Keratinocyte (primary cell): ENCODE results near the gene ANKRD37. TPM values are rescaled to one million over a fixed set of nuclear protein-coding genes. Genes with fewer than 3 reads are reported as not detected.
A peak's percentile ranks its signal among the peaks of the same experiment; 100 is the strongest.

Experiments
- DNase-seq: peaks from one replicate; pipeline ENCODE4 v3.0.0-alpha.2; 2011; ENCODE audit warnings: low read depth, missing footprints, low spot score
- FAIRE-seq: peaks from 2 replicates; lab custom pipeline; 2011; peaks lifted over from hg19 to GRCh38; lab: Jason Lieb, UNC
- H2AFZ ChIP-seq: 2 replicates; pipeline ENCODE4 v1.6.0; 2012; ENCODE audit warnings: low read length, control low read depth, inconsistent platforms; ENCODE audit not compliant: control insufficient read depth
- H3K27ac ChIP-seq: 2 replicates; pipeline ENCODE4 v1.5.1; 2011; ENCODE audit warnings: low read length; ENCODE audit not compliant: control insufficient read depth, insufficient read depth
- H3K27me3 ChIP-seq: 3 replicates; pipeline ENCODE4 v1.6.0; 2011; ENCODE audit warnings: low read length; ENCODE audit not compliant: control insufficient read depth, insufficient read depth; ENCODE audit errors: extremely low read depth
- H3K36me3 ChIP-seq, 2 experiments: 2 replicates in 1 of 2; 3 replicates in 1 of 2; pipeline ENCODE4 v1.5.1; 2011; ENCODE audit warnings: low read length in 2 of 2, mild to moderate bottlenecking in 1 of 2; ENCODE audit not compliant: control insufficient read depth in 2 of 2, insufficient read depth in 2 of 2; ENCODE audit errors: extremely low read depth in 1 of 2
- H3K4me1 ChIP-seq: 3 replicates; pipeline ENCODE4 v1.5.1; 2011; ENCODE audit warnings: low read length; ENCODE audit not compliant: control insufficient read depth, insufficient read depth; ENCODE audit errors: extremely low read depth
- H3K4me2 ChIP-seq: 3 replicates; pipeline ENCODE4 v1.6.0; 2011; ENCODE audit warnings: low read depth, low read length; ENCODE audit not compliant: control insufficient read depth, insufficient read depth; ENCODE audit errors: extremely low read depth
- H3K4me3 ChIP-seq, 3 experiments: fragments of 200-600 bp in 1 of 3; sonication (generic) in 1 of 3; 2 replicates in 2 of 3; 3 replicates in 1 of 3; pipeline ENCODE4 v1.5.1; 2011 to 2016; ENCODE audit warnings: low read length in 3 of 3, mild to moderate bottlenecking in 3 of 3, control low read depth in 2 of 3, inconsistent platforms in 1 of 3, low read depth in 1 of 3, mixed read lengths in 1 of 3, mixed run types in 1 of 3, moderate library complexity in 1 of 3; ENCODE audit not compliant: control insufficient read depth in 2 of 3, insufficient read depth in 2 of 3; ENCODE audit errors: extremely low read depth in 1 of 3
- H3K79me2 ChIP-seq: 2 replicates; pipeline ENCODE4 v1.6.0; 2012; ENCODE audit warnings: low read length; ENCODE audit not compliant: control insufficient read depth, insufficient read depth
- H3K9ac ChIP-seq: 3 replicates; pipeline ENCODE4 v1.6.0; 2011; ENCODE audit warnings: low read length; ENCODE audit not compliant: control insufficient read depth, insufficient read depth; ENCODE audit errors: extremely low read depth
- H3K9me1 ChIP-seq: 3 replicates; pipeline ENCODE4 v1.6.0; 2011; ENCODE audit warnings: low read length; ENCODE audit not compliant: control insufficient read depth, insufficient read depth; ENCODE audit errors: extremely low read depth
- H3K9me3 ChIP-seq: 2 replicates; pipeline ENCODE4 v1.5.1; 2012; ENCODE audit warnings: low read depth, low read length; ENCODE audit not compliant: control insufficient read depth
- H4K20me1 ChIP-seq: 3 replicates; pipeline ENCODE4 v1.6.0; 2011; ENCODE audit warnings: low read length; ENCODE audit not compliant: control insufficient read depth, insufficient read depth; ENCODE audit errors: extremely low read depth
- EZH2 ChIP-seq: IDR thresholded peaks from one replicate; pipeline ENCODE4 v1.6.1; 2012; ENCODE audit warnings: inconsistent platforms, mild to moderate bottlenecking, low read length, moderate library complexity
- dilution Hi-C: fragments of 300-500 bp; cut with MboI; formaldehyde crosslinking; loops from one replicate; pipeline ENCODE4 v1.7.0; 2020; ENCODE audit warnings: low sequenced_read_pairs; ENCODE audit not compliant: extremely low pct_ligation_motif_present
- polyA plus RNA-seq, 5 experiments: library from polyadenylated mRNA; depleted of rRNA in 3 of 5; stranded (reverse) in 3 of 5; stranded (forward) in 1 of 5; unstranded in 1 of 5; fragments of >200 nt; gene quantifications; 1 replicate in 1 of 5; 2 replicates in 3 of 5; 3 replicates in 1 of 5; pipeline versions ENCODE4 v1.2.1 to v1.2.3, GENCODE V29; 2011 to 2012; ENCODE audit warnings: missing spikeins in 2 of 5, low read depth in 1 of 5, low replicate concordance in 1 of 5
- TF ChIP-seq, protein P1 (sequence below), 3 experiments: IDR thresholded peaks in 1 of 3; conservative IDR thresholded peaks in 1 of 3; optimal IDR thresholded peaks in 1 of 3; 2 replicates in 2 of 3; 3 replicates in 1 of 3; pipeline versions ENCODE3 to v1.5.1; 2011; ENCODE audit warnings: low read length in 3 of 3, mild to moderate bottlenecking in 3 of 3, moderate library complexity in 2 of 3, control low read depth in 1 of 3, inconsistent platforms in 1 of 3; ENCODE audit not compliant: insufficient read depth in 2 of 3; ENCODE audit errors: extremely low read depth in 1 of 3

The ANKRD37 gene
- polyA plus RNA-seq, 1 donor (not counting 4 experiments of a cell fraction or from before 2014, with no cell fraction given), result 8.0 TPM

- Histone ChIP-seq H3K27me3 (no peaks in the 10 kb centered on the region), H4K20me1 (no peaks in the 10 kb centered on the region), H3K4me3 (peak within 1 kb of the TSS; percentile 61 to 87 (median 81)), H3K9me1 (no peaks in the 10 kb centered on the region), H3K79me2 (no peaks in the 10 kb centered on the region), H3K4me2 (peak within 1 kb of the TSS; percentile 97), H3K9me3 (no peaks in the 10 kb centered on the region), H3K9ac (peak within 1 kb of the TSS; percentile 91), H3K27ac (peak within 1 kb of the TSS; percentile 93), H3K36me3 (no peaks in the 10 kb centered on the region), H2AFZ (peak within 1 kb of the TSS; percentile 73), H3K4me1 (peaks cover 19% of the 10 kb centered on the region)
- TF ChIP-seq, protein P1, sequence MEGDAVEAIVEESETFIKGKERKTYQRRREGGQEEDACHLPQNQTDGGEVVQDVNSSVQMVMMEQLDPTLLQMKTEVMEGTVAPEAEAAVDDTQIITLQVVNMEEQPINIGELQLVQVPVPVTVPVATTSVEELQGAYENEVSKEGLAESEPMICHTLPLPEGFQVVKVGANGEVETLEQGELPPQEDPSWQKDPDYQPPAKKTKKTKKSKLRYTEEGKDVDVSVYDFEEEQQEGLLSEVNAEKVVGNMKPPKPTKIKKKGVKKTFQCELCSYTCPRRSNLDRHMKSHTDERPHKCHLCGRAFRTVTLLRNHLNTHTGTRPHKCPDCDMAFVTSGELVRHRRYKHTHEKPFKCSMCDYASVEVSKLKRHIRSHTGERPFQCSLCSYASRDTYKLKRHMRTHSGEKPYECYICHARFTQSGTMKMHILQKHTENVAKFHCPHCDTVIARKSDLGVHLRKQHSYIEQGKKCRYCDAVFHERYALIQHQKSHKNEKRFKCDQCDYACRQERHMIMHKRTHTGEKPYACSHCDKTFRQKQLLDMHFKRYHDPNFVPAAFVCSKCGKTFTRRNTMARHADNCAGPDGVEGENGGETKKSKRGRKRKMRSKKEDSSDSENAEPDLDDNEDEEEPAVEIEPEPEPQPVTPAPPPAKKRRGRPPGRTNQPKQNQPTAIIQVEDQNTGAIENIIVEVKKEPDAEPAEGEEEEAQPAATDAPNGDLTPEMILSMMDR (optimal IDR thresholded peaks at IDR 0.05 in 1 of 3, IDR thresholded peaks at IDR 0.05 in 1 of 3, conservative IDR thresholded peaks at IDR 0.05 in 1 of 3; ENCODE audit: extremely low read depth in 1 of 3, insufficient read depth in 2 of 3, low read length in 3 of 3), result no peak
- no peak for TF ChIP-seq EZH2
- FAIRE-seq, result no peak
- dilution Hi-C loops, result no loop called here
- DNase-seq, result no peak
Measured at GRCh38 chr4:185395238-185395955, 1.2 kb upstream of the ANKRD37 start, which contains the start of gene LRP2BP. LRP2BP (minus strand) TSS chr4:185395924; CDS start chr4:185378186, 17,738 bp downstream.

- dilution Hi-C loops, result no loop called here
- Histone ChIP-seq H3K4me3 (peak overlapping the region; percentile 61 to 87 (median 81)), H3K27me3 (no peaks in the 10 kb centered on the region), H3K27ac (peak overlapping the region; percentile 93), H3K9ac (peak overlapping the region; percentile 91), H3K9me3 (no peaks in the 10 kb centered on the region), H3K9me1 (no peaks in the 10 kb centered on the region), H4K20me1 (no peaks in the 10 kb centered on the region), H3K79me2 (no peaks in the 10 kb centered on the region), H3K4me2 (peak overlapping the region; percentile 97), H3K36me3 (no peaks in the 10 kb centered on the region), H2AFZ (peak overlapping the region; percentile 73), H3K4me1 (peaks cover 19% of the 10 kb centered on the region)
- FAIRE-seq, result no peak
- no peak for TF ChIP-seq EZH2
- TF ChIP-seq, protein P1 (optimal IDR thresholded peaks at IDR 0.05 in 1 of 3, IDR thresholded peaks at IDR 0.05 in 1 of 3, conservative IDR thresholded peaks at IDR 0.05 in 1 of 3; ENCODE audit: extremely low read depth in 1 of 3, insufficient read depth in 2 of 3, low read length in 3 of 3), result no peak
- peak; percentile 70 for DNase-seq
Measured at GRCh38 chr4:185395956-185396723, 501 bp upstream of the ANKRD37 start.
